HG02870 (cell line): ENCODE data around the gene TMEM151A.
"Not testable (repeated sequence)": the region's sequence is repeated elsewhere in the genome, so short reads cannot be mapped to it uniquely, and the experiment has no call there.

Experiments
- ATAC-seq: cut with Tn5 transposase; IDR thresholded peaks from one replicate; pipeline ENCODE4 v1.9.1; 2021; ENCODE audit warnings: mild to moderate bottlenecking, moderate library complexity; ENCODE audit not compliant: unreplicated experiment

The TMEM151A gene

DNA sequence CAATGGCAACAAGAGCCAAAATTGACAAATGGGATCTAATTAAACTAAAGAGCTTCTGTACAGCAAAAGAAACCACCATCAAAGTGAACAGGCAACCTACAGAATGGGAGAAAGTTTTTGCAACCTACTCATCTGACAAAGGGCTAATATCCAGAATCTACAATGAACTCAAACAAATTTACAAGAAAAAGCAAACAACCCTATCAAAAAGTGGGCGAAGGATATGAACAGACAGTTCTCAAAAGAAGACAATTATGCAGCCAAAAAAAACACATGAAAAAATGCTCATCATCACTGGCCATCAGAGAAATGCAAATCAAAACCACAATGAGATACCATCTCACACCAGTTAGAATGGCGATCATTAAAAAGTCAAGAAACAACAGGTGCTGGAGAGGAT lies 28.6 kb downstream of the TMEM151A start:
- ATAC-seq: not testable (repeated sequence)

DNA sequence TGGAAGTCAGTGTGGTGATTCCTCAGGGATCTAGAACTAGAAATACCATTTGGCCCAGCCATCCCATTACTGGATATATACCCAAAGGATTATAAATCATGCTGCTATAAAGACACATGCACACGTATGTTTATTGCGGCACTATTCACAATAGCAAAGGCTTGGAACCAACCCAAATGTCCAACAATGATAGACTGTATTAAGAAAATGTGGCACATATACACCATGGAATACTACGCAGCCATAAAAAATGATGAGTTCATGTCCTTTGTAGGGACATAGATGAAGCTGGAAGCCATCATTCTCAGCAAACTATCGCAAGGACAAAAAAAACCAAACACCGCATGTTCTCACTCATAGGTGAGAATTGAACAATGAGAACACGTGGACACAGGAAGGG lies 29.1 kb downstream of the TMEM151A start:
- ATAC-seq: not testable (repeated sequence)

DNA sequence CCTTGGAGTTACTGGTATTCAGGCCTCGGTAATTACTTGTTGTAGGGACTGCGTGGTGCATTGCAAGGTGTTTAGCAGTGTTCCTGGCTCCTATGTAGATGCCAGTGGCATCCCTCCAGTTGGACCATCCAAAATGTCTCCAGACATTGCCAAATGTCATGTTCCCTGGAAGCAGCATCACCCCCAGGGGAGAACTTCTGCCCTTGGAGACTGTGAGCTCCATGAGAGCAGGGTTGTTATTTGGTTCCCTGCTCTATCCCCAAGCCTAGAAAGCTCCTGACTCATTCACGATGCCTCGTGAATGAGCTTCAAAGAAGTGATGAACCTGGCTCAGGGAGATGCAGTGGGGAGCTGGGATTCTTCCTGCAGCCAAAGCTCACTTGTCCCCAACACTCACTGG lies 29.9 kb downstream of the TMEM151A start:
- no peak for ATAC-seq

DNA sequence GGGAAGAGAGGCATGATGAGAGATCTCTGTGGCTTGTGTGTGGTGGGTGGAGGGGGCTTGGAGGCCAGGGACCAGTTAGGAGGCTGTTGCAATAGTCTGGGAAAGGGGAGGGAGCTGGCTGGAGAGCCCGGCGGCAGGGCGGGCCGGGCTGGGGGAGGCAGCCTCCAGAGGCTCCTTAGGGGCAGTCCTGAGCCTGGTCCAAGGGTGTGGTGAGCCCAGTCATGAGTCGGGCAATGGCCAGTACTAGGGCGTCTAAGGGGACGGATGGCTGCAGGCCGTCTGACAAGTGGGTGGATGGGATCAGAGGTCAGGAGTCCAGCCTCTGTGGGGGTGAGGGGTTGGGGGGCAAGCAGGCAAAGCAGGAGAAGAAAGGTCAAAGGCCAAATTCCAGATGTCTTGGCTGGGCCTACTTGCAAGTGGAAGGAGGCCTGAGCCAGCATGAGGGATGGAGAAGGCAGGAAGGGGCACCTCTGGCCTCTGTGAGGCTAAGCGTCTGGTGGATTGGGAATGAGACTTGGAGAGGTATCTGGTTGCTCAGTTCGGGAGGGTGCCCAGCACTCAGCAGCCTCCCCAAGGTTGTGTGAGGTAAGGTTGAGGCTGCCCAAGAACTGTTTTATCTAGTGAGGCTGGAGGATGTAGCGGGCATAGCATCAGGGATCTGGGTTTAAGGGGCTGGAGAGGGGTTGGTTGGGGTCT lies 31.2 kb downstream of the TMEM151A start:
- no peak for ATAC-seq

DNA sequence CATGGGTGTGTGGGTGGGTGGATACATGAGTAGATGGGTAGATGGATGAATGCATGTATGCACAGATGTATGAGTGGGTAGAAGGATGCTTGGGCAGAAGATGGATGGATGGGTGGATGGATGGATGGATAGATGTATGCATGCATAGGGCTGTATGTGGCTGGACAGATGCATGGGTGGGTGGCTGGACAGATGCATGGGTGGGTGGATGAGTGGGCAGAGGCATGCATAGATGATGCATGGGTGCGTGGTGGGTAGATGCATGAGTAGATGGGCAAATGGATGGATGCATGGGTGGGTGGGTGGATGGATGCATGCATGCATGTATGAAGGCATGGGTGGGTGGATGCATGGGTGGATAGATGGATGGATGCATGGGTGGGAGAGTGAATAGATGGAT lies 32.0 kb downstream of the TMEM151A start:
- no peak for ATAC-seq

DNA sequence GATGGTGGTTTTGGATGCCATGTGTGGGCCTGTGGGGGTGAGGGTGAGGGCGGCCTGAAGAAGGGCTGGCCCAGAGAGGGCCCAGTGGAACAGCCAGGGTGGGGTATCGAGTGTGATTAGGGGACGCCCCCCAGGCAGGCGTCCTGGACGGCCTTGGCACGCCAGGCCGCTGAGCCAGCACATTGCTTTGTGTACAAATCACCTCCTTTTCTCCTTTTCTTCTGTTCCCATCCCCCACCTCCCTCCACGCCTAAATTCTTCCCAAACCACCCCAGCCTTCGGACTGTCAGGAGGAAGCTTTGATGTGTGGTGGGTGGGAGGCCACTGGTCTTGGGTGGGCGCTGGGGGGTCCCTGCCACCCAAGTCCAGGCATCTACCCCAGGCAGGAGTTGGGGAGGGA lies 33.0 kb downstream of the TMEM151A start:
- no peak for ATAC-seq

DNA sequence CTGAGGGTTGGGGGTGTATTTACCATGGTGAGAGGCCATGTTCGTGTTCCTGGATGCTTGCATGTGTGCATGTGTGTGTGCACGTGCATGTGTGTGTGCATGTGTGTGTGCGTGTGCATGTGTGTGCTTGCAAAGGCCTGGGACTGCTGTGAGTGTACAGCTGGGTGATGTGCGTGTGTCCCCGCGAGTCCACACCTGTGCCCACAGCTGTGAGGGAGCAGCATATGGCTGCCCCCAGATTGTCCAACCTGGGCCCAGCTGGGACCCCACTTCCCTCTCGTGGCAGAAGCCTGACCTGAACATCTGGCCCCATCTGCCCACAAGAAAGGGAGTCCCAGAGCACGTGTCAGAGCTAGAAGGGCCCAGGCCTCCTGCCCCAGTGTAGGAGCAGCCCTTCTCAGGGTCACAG lies 33.6 kb downstream of the TMEM151A start:
- no peak for ATAC-seq

DNA sequence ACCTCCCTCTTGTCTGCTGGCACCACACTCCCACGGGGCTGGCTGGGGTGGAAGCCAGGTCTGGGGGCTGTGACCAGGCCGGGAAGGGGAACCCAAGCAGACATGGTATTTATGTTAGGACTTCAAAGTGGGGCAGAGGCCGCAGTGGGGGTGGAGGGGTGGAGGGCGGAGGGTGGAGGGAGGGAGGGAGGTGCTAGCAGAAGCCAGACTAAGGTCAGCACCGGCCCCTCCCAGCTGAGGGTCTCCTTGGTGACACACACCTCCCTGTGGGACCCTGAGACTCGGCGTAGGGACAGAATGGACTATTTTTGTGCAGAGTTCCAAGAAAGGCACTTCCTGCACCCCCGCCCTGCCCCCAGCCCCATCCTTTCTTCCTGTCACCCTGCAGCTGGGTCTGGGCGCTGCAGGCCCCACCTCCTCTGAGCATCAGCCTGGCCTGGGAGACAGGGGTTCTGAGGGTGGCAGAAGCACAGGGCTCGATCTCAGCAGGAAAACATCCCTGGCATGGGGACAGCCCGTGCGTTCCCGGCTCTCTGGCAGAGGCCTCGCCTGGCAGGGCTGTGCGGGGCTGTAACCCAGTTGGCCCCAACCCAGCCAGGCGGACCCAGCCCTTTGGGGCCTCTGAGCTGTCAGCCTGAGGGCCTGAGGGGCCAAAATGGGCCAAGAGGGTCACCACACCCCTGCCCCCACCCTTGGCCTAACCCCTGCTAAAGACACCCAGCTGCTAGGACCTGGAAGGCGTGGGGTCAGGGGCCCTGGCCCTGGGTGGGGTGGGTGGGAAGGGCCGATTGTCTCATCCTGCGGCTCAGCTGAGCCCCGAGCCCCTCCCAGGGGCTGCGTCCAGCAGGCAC lies 34.8 kb downstream of the TMEM151A start:
- ATAC-seq: no peak

DNA sequence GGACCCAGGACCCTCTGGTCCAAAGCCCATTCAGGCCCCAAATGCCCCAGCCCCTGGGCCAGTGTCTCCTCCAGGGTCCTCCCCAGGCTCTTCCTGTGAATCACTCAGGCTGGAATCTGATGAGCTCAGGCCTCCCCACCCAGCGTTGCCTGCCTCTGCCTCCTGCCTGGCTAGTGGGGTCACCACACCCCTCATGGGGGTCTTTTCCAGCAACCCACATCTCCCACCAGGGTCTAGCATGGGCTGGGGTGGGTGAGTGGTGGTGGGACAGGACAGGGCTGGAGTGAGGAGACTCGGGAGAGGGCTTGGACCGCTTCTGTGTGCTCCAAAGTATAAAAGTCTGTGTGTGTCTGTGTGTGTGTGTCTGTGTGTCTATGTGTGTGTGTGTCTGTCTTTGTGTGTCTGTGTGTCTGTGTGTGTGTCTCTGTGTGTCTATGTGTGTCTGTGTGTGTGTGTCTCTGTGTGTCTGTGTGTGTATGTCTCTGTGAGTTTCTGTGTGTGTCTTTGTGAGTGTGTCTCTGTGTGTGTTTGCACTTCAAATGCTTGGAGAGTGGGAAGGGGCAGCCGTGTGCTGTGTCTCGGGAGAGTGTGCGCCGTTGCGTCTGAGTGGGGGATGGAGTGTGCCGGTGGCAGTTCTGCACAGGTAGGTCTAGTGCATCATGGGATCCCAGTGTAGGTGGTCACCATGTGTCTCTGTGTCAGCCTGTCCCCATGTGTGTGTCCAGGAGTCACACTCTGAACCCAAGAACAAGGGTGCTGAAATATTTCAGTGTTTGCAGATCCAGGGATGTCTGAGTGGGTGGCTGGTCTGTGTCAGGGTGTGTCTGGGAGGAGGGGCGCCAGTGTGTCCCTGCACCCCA lies 35.7 kb downstream of the TMEM151A start:
- no peak for ATAC-seq

DNA sequence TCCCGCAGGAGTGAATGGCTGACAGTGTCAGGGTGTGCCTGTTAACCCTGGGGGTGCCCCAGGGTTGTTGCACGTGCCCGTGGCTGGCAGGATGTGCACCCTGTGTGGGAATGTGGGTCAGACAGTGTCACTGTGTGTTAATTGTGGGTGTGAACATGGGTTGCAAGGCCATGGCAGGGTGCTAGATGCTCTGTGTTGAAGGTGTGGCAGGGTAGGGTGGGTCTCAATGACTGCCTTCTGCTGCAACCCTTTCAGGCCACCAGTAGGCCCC lies 36.3 kb downstream of the TMEM151A start:
- no peak for ATAC-seq

DNA sequence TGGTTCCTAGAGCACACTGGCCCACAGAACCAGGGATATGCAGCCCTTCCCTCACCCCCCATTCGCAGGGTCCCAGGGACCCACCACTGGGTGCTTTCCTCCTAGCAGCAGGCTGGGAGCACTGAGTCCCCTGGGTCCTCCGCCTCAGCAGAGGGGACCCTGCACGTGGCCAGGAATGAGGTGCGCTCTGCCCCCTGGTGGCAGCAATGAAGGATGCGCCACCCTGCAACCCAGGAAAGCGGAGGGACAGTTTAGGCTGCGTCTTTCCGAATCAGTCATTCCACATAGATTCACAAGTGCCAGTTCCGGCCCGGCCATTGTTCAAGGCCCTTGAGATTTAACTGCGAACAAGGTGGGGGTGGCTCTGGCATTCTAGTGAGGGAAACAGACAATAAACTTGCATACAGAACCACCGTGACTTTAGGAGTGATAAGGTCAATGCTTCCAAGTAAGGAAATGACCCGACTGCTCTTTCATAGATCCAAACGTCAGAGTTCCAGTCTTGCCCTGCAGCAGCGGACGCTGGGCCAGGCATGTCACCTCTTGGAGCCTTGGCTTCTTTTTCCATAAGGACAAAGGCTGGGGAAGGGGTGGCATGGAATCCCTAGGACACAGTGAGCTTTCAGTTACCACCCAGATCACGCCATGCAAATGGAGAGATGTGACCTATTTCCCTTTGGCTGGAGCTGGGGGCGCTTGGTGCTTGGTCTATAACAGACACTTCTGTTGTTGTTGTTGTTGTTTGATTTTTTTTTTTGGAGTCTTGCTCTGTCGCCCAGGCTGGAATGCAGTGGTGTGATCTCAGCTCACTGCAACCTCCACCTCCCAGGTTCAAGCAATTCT lies 36.8 kb downstream of the TMEM151A start:
- ATAC-seq: no peak

DNA sequence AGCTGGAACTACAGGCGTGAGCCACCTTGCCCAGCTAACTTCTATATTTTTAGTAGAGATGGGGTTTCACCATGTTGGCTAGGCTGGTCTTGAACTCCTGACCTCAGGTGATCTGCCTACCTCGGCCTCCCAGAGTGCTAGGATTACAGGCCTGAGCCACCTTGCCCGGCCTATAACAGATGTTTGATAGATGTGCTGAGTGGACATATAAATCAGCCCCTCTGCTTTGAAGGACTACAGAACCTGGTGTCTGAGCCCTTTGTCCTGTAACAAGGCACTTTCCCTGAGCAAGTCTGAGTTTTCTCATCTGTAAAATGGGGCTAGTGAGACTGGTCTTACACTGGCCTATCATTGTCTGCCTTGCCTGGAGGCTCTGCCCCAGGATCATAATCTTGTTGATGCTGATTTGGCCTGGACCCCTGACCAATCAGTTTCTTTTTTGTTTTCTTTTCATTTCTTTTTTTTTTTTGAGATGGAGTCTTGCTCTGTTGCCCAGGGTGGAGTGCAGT lies 37.5 kb downstream of the TMEM151A start:
- no peak for ATAC-seq

DNA sequence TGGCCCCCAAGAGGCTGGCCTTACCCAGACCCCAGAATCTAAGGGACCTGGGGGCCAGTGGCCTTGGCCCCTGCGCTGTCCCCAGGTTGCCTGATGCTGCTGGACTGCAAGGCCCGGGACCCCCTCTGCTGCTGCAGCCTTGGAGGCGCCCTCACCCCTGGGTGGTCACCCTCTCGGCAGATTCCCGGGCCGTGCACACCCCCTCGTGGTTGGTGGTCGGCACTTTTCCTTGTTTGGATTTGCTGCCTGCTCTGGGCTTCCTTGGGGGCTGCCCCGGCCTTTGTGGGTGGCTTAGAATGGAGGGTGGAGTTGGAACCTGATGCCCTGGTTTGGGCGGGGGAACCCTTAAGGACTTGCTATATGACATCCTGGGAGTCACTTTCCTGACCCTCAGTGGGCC lies 39.2 kb downstream of the TMEM151A start:
- ATAC-seq: no peak

DNA sequence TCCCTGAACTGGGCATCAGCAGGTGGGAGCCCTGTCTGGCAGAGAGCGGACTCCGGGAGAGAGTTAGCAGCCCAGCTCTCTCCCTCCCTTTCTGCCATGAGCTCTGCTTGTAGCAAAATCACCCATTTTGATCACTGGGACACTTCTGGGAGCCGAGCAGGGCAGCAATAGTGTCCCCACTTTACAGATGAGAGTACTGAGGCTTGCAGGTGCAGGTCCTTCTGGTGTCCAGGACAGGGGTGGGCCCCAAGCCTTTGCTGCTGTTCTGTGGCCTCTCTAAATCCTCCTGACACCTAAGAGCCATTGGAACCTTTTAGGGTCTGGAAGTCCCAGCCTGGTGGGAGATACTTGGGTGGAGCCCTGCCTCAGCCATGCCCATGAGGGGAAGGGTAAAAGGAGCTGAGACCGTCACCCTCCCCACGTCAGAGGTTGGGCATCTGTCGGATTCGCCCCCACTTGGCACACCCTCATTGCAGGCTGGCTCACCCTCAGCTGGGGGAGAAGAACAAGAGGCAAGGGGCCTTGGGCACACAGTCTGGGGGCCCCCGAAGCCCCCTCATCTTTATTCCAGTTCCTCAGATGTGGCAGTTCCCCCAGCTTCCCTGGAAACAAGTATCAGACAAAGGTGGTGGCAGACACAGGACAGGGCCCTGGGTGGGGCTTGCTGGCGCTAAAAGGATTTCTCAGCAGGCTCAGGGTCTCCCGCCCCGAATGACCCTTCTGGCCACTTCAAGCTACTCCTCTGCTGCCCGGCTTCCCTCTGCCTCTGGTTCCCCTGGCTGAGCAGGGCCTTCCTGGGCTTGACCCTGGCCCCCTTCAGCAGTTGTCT lies 40.1 kb downstream of the TMEM151A start:
- ATAC-seq: no peak

DNA sequence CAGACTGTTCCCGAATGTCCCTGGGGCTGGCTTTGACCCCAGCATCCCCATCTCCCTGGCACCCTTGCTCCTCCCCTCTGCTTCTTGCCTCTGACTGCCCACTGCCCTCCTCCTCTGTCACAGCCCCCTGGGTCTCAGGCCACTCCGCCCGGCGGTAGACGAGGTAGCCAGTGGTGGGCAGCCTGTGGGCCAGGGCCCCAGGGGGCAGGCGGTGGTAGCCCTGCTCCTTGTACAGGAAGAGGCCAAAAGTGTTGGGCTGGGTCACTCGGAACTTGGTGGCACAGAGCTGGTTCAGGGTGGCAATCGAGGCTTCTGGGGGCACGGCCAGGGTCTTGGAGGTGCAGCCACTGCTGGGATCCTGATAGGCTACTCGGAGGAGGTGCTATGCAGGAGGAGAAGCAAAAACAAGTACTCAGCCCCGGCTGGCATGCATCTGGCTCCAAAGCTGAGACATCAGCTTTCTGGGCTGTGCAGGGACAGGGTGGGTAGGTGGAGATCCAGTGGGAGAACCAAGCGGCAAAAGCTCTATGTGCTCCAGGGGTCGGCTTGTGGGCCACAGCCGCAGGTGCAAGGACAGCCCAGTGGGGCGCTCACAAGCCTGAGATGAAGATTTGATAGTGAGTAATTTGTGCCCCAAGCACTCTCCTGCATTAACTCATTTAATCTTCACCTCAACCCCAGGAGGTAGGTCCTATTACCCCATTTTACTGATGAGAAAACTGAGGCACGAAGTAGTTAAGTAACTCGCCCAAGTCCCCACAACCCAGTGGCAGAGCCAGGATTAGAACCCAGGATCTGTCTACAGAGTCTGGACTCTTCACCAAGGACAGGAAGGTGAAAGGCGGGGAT lies 40.9 kb downstream of the TMEM151A start:
- no peak for ATAC-seq

DNA sequence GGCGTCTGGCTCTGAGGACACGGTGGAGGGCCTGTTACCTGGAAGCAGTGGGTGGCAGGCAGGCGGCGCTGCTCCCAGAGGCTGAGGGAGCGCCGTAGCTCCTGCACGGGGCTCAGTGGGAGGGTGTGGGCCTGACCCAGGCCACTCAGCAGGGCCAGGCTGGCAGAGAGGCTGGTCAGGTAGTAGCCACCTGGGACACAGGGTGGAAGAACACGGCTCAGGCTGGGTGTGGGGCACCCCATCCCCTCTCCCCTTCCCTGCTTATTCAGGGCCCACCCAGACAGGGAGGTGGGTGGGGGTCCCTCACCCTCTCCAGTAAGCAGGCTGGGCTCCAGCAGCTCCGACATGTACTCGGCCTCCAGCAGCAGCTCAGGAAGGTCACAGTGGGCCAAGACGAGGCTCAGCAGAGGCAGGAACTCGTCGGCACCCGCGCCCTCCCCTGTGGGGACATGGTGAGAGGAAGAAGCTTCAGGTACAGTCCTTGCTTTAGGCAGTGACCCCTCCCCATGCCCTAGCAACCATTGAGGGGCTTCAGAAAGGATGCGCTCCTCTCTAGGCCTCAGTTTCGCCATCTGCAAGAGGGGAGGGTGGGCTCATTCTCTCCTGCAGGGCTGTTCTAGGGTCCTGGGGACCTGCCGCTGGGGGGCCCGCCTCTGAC lies 41.7 kb downstream of the TMEM151A start:
- no peak for ATAC-seq

DNA sequence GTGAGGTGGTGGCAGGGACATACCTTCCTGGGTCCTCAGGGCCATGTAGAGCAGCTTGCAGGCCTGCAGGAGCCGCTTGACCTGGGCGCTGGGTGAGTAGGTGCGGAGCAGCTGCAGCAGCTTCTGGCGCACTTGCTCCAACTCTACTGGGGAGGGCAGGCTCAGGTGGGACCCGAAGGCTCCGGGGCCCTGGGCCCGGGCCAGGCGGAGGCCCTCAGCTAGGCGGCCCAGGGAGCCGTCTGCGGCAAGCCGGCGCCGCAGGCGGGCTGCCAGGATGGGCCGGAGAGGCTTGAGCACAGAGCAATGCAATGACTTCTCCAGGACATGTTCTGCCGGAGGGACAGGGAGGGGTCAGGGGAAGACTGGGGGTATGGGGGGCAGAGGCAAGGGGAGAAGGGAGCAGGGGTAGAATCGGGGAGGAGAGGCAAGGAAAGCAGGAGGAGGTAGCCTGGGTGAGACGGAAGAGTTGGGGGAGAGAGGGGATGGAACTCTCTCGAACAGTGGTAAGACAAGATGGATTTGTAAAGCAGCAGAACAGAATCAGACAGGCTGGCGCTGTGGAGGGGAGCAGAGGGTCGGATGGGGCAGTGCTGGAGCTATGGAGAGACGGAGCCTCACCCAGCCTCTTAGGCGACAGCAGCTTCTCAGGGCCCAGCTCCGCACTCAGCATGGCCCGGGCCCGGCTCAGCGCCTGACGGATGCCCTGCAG lies 42.4 kb downstream of the TMEM151A start:
- no peak for ATAC-seq
